GM23248 (cell line): Measurements from ENCODE around the gene SDC3. TPM values are rescaled to one million over a fixed set of nuclear protein-coding genes. Genes with fewer than 3 reads are reported as not detected.

Source experiments
- DNase-seq: peaks from one replicate; pipeline ENCODE4 v3.0.0-alpha.2; 2015
- H2AFZ ChIP-seq: fragments of 200-600 bp; sonication (generic); 2 replicates; pipeline ENCODE4 v1.6.1; 2016; ENCODE audit warnings: antibody characterized with exemption
- H3F3A ChIP-seq: fragments of 200-600 bp; sonication (generic); 2 replicates; pipeline ENCODE4 v1.6.1; 2016; ENCODE audit warnings: mild to moderate bottlenecking, antibody characterized with exemption, mixed run types; ENCODE audit not compliant: insufficient read depth
- H3K27ac ChIP-seq: fragments of 200-600 bp; sonication (generic); 2 replicates; pipeline ENCODE4 v1.5.1; 2016; ENCODE audit warnings: mild to moderate bottlenecking
- H3K27me3 ChIP-seq: fragments of 200-600 bp; sonication (generic); replicated peaks from 2 replicates; pipeline ENCODE4 v1.6.1; 2016; ENCODE audit warnings: mild to moderate bottlenecking; ENCODE audit not compliant: insufficient read depth
- H3K36me3 ChIP-seq: fragments of 200-600 bp; sonication (generic); 2 replicates; pipeline ENCODE4 v1.6.1; 2016; ENCODE audit warnings: low read depth, mild to moderate bottlenecking
- H3K4me1 ChIP-seq: fragments of 200-600 bp; sonication (generic); 2 replicates; pipeline ENCODE4 v1.6.1; 2016; ENCODE audit warnings: mild to moderate bottlenecking; ENCODE audit not compliant: insufficient read depth
- H3K4me2 ChIP-seq: fragments of 200-600 bp; sonication (generic); one replicate; pipeline ENCODE4 v1.6.1; 2016; ENCODE audit warnings: mild to moderate bottlenecking; ENCODE audit not compliant: unreplicated experiment
- H3K4me3 ChIP-seq: fragments of 200-600 bp; sonication (generic); 2 replicates; pipeline ENCODE4 v1.5.1; 2016; ENCODE audit warnings: mild to moderate bottlenecking
- H3K79me2 ChIP-seq: fragments of 200-600 bp; sonication (generic); 2 replicates; pipeline ENCODE4 v1.6.1; 2016; ENCODE audit warnings: mild to moderate bottlenecking; ENCODE audit not compliant: insufficient read depth
- H3K9ac ChIP-seq: fragments of 200-600 bp; sonication (generic); 2 replicates; pipeline ENCODE4 v1.6.1; 2016; ENCODE audit warnings: mild to moderate bottlenecking
- H3K9me2 ChIP-seq: fragments of 200-600 bp; sonication (generic); 2 replicates; pipeline ENCODE4 v1.6.1; 2016; ENCODE audit warnings: mixed run types, mild to moderate bottlenecking, moderate library complexity; ENCODE audit not compliant: insufficient read depth
- H3K9me3 ChIP-seq: fragments of 200-600 bp; sonication (generic); one replicate; pipeline ENCODE4 v1.6.1; 2017; ENCODE audit warnings: low read depth
- H4K20me1 ChIP-seq: fragments of 200-600 bp; sonication (generic); 2 replicates; pipeline ENCODE4 v1.6.0; 2016; ENCODE audit not compliant: insufficient read depth
- EZH2 ChIP-seq: fragments of 200-600 bp; sonication (generic); IDR thresholded peaks from 2 replicates; pipeline ENCODE4 v1.6.1; 2018; ENCODE audit warnings: antibody characterized with exemption, mild to moderate bottlenecking; ENCODE audit not compliant: insufficient read depth, poor library complexity, severe bottlenecking
- EZH2phosphoT487 ChIP-seq: fragments of 200-600 bp; sonication (generic); IDR thresholded peaks from 2 replicates; pipeline ENCODE4 v1.6.1; 2018; ENCODE audit warnings: antibody characterized with exemption, moderate library complexity, mild to moderate bottlenecking, low read depth; ENCODE audit not compliant: insufficient read depth
- WGBS, 2 experiments: methylation state at CpG; one replicate each; pipeline ENCODE4 v1.1.6; 2015 to 2017; ENCODE audit warnings: low lambda C conversion rate in 2 of 2, low coverage in 1 of 2; ENCODE audit errors: missing lambda C conversion rate in 2 of 2; 5-methylcytosine and 5-hydroxymethylcytosine counted together
- in situ Hi-C: fragments of 300-500 bp; cut with MboI; formaldehyde crosslinking; loops from 2 replicates; pipeline ENCODE4 v1.15.0; 2020
- polyA plus RNA-seq: library from polyadenylated mRNA; unstranded; fragments of >200 nt; fragmentation: Nextera tagmentation; extraction: Ambion mirVana; gene quantifications from 2 replicates; pipeline ENCODE4 v1.2.1, GENCODE V29; 2016
- total RNA-seq: library from RNA; depleted of rRNA; stranded (reverse); fragments of >200 nt; shearing (Covaris generic); gene quantifications from 2 replicates; pipeline ENCODE4 v1.2.3, GENCODE V29; 2014

The SDC3 gene
- total and polyA plus RNA-seq, 2 experiments from 2014 or later, result 6.9 to 39.7 TPM

DNA sequence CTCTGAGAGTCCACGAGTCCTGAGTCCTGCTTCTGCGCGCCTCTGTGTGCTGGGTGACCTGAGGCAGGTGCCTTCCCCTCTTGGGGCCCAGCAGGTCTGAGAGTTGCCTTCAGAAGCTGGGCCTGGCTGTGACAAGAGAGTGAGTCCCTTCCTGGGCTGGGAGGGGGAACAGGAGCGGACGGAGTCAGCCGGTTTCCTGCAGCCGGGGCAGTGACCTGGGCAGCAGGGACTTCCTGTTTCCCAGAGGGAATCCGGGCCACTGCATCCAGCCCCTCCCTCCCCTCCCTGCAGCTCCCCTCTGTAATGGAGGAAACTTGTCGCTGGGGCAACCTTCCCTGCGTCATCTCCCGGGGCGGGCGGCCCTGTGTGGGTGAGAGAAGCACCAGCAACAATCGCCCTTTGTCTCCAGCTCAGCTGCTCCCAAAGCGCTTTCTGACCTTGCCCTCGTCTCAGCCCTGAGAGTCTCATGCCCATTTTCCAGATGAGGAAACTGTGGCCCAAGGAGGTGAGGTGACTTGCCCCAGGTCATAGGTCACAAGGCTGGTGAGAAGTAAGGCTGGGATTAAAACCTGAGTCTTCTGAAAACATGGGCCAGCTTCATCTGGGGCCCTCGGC is 61.1 kb downstream of the SDC3 start:
- Histone ChIP-seq H3K9me2 (no peaks in the 10 kb centered on the region), H3K27ac (no peak overlapping the region), H3F3A (no peaks in the 10 kb centered on the region), H3K9ac (no peak overlapping the region), H3K4me2 (no peak overlapping the region), H3K4me3 (no peak overlapping the region), H3K9me3 (no peaks in the 10 kb centered on the region), H3K36me3 (no peaks in the 10 kb centered on the region), H3K79me2 (no peaks in the 10 kb centered on the region), H4K20me1 (no peaks in the 10 kb centered on the region), H2AFZ (no peak overlapping the region), H3K4me1 (no peaks in the 10 kb centered on the region), H3K27me3 (peaks cover 33% of the 10 kb centered on the region)
- DNase-seq, result no peak
- WGBS, 2 experiments, result 81 to 83% methylated on average over 16 to 17 of the region's 17 CpGs
- no peak for TF ChIP-seq EZH2
- no peak for TF ChIP-seq EZH2phosphoT487
- in situ Hi-C loops, result no loop called here

DNA sequence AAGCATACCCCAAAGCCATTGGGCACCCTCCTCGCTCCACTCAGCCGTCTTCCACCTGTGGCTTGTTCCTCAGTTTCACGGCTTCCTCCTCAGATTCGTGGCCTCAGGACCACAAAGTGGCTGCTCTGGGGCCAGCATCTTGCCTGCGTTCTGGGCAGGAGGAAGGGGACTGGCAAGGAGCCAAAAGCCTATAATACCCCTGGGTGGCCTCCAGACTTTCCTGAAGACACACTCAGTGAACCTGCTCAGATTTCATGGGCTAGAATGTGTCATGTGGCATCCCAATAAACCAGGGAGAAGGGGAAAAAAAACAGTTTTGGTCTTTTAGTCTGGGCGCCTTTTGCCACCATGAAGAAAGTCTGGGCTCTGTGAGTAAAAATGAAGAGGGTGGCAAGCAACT is 62.0 kb downstream of the SDC3 start:
- in situ Hi-C loops, result no loop called here
- TF ChIP-seq EZH2 (no peak), EZH2phosphoT487 (no peak)
- H3K4me2 ChIP-seq, result no peak overlapping the region

DNA sequence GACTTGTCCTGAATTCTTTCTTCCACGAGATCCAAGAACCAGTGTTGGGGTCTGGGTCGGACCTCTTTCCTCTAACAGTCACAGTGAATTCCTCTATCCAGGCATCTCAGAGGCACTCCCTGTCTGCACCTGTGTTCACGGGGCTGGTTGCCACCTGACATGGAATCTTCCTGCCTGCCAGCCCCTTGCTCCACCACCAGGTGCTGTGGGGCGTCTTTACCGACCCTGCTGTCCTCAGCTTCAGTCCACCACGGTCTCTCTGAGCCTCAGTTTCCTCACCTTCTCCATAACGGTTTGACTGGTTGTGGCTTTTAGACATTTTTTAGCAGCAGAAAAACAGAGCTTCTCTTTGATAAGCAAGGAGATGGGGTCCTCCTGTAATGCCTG is 62.7 kb downstream of the SDC3 start:
- H3K4me3 ChIP-seq, result no peak overlapping the region
- 13 to 20% methylated on average over 7 of the region's 7 CpGs for WGBS, 2 experiments

More for the DNA sequence above, 62.0 kb downstream of the SDC3 start:
- H3K79me2 ChIP-seq, result no peaks in the 10 kb centered on the region
- H3K9me2 ChIP-seq, result no peaks in the 10 kb centered on the region
- H4K20me1 ChIP-seq, result no peaks in the 10 kb centered on the region
- H3K9me3 ChIP-seq, result no peaks in the 10 kb centered on the region
- no peaks in the 10 kb centered on the region for H3F3A ChIP-seq
- H3K36me3 ChIP-seq, result no peaks in the 10 kb centered on the region
- H3K9ac ChIP-seq, result no peak overlapping the region
- H3K27me3 ChIP-seq, result peaks cover 35% of the 10 kb centered on the region
- H3K4me3 ChIP-seq, result no peak overlapping the region
- no peaks in the 10 kb centered on the region for H3K4me1 ChIP-seq
- no peak overlapping the region for H3K27ac ChIP-seq
- DNase-seq, result no peak
- WGBS, 2 experiments, result 66 to 69% methylated on average over 6 of the region's 6 CpGs
- no peak overlapping the region for H2AFZ ChIP-seq

DNA sequence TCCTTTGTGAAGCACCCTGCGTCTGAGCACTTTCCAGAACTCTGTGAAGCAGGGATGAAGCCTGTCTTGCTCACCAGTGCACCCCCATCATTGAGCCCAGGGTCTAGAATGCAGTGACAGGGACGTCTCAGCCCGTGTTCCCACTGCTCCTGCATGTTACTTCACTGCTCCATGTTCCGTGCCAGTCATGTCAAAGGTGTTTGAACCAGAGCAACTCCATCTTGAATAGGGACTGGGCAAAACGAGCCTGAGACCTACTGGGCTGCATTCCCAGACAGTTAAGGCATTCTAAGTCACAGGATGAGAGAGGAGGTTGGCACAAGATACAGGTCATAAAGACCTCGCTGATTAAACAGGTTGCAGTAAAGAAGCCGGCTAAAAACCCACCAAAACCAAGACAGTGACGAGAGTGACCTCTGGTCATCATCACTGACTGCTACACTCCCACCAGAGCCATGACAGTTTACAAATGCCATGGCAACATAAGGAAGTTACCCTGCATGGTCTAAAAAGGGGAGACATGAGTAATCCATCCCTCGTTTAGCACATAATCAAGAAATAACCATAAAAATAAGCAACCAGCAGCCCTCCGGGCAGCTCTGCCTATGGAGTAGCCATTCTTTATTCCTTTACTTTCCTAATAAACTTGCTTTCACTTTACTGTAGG is 63.2 kb downstream of the SDC3 start:
- Histone ChIP-seq H3K27ac (no peak overlapping the region), H3K36me3 (no peaks in the 10 kb centered on the region), H3K4me1 (no peaks in the 10 kb centered on the region), H3K9me3 (no peaks in the 10 kb centered on the region), H3K9ac (no peak overlapping the region), H4K20me1 (no peaks in the 10 kb centered on the region), H3F3A (no peaks in the 10 kb centered on the region), H3K4me2 (no peak overlapping the region), H3K9me2 (no peaks in the 10 kb centered on the region), H3K4me3 (no peak overlapping the region), H3K79me2 (no peaks in the 10 kb centered on the region), H3K27me3 (peaks cover 41% of the 10 kb centered on the region), H2AFZ (no peak overlapping the region)
- in situ Hi-C loops, result no loop called here
- 50 to 54% methylated on average over 10 of the region's 10 CpGs for WGBS, 2 experiments
- DNase-seq, result no peak
- no peak for TF ChIP-seq EZH2phosphoT487
- TF ChIP-seq EZH2, result no peak

More for the DNA sequence above, 62.7 kb downstream of the SDC3 start:
- Histone ChIP-seq H4K20me1 (no peaks in the 10 kb centered on the region), H3K9ac (no peak overlapping the region), H3K9me2 (no peaks in the 10 kb centered on the region), H3K27ac (no peak overlapping the region), H3F3A (no peaks in the 10 kb centered on the region), H2AFZ (no peak overlapping the region), H3K27me3 (peaks cover 41% of the 10 kb centered on the region), H3K36me3 (no peaks in the 10 kb centered on the region), H3K9me3 (no peaks in the 10 kb centered on the region), H3K79me2 (no peaks in the 10 kb centered on the region), H3K4me2 (no peak overlapping the region), H3K4me1 (no peaks in the 10 kb centered on the region)
- TF ChIP-seq EZH2 (no peak), EZH2phosphoT487 (no peak)
- in situ Hi-C loops, result no loop called here
- DNase-seq, result no peak
